ENCODE results near the gene LPP. TPM values are rescaled to one million over a fixed set of nuclear protein-coding genes. Genes with fewer than 3 reads are reported as not detected.
A peak's percentile ranks its signal among the peaks of the same experiment; 100 is the strongest.

LPP gene
- total RNA-seq, 4 donors from 2014 or later, result 56.0 to 65.7 (median 58.1) TPM

GRCh38 chr3:188299708-188300107, 145.8 kb downstream of the LPP start:
- Histone ChIP-seq H3K36me3 (no peaks in the 10 kb centered on the region), H3K4me1 (peaks cover 45 to 54% of the 10 kb centered on the region in 2 donors), H3K27ac (peak overlapping the region in 1 of 4 donors; percentile 7), H3K4me3 (no peak overlapping the region), H3K9me3 (no peaks in the 10 kb centered on the region), H3K27me3 (no peaks in the 10 kb centered on the region)
- no peak for DNase-seq
- TF ChIP-seq CTCF (IDR thresholded peaks at IDR 0.05 in 4 of 5, conservative IDR thresholded peaks at IDR 0.05 in 1 of 5), result no peak
- ATAC-seq, result no peak
- in situ Hi-C loops (cut with MboI; ENCODE audit: low sequenced_read_pairs in 4 of 4) (loop anchor here in 3 of 4 donors (25.0 kb wide), 3 partner anchors 562 to 838 kb away; partner anchors contain the start of gene BCL6 (in 1 of the 3)), intact Hi-C loops (cut with DNase I; ENCODE audit: low total_unique reads) (loop anchor here (5.0 kb wide), 1 partner anchor 253 kb away; no protein-coding TSS in a partner anchor)

- intact Hi-C loops (cut with DNase I; ENCODE audit: low total_unique reads) (no loop called here), in situ Hi-C loops (cut with MboI; ENCODE audit: low sequenced_read_pairs in 4 of 4) (no loop called here)
- H3K9me3 ChIP-seq, result no peaks in the 10 kb centered on the region
- peaks cover 31 to 45% of the 10 kb centered on the region in 2 donors for H3K4me1 ChIP-seq
- ATAC-seq, result no peak
- no peak for DNase-seq
- no peak for TF ChIP-seq CTCF (IDR thresholded peaks at IDR 0.05 in 4 of 5, conservative IDR thresholded peaks at IDR 0.05 in 1 of 5)
- TF ChIP-seq POLR2A (IDR thresholded peaks at IDR 0.05), result no peak
- H3K27me3 ChIP-seq, result no peaks in the 10 kb centered on the region
- H3K4me3 ChIP-seq, result no peak overlapping the region
- H3K27ac ChIP-seq, result no peak overlapping the region
- H3K36me3 ChIP-seq, result no peaks in the 10 kb centered on the region
Observed at GRCh38 chr3:188301147-188301546, 147.2 kb downstream of the LPP start.

DNA sequence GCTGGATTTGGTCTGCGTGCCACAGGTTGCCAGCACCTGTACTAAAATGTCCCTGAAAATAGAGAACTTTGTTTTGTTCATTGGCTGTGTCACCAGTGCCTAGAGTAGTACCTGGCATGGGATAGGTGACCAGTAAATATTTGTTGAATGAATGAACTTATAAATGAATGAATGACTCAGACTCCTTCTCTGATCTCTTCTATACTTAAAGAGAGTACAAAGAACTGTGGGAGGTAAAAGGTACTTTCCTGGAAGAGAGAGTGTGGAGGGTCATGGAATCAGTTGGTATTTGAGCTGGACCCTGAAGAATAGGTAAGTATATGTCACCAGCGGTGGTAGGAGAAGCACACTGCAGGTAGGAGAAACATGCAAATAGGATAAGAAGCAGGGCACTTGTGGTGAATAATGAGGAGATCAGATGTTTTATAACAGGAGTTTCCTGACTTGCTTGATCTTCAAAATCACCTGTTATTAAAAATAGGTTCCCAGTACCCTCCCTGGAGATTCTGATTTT, 149.4 kb downstream of the LPP start:
- ATAC-seq (no peak), DNase-seq (no peak)
- Histone ChIP-seq H3K27ac (no peak overlapping the region), H3K27me3 (no peaks in the 10 kb centered on the region), H3K9me3 (no peaks in the 10 kb centered on the region), H3K4me3 (no peak overlapping the region), H3K36me3 (no peaks in the 10 kb centered on the region), H3K4me1 (peaks cover 13 to 30% of the 10 kb centered on the region in 2 donors)
- in situ Hi-C loops (cut with MboI; ENCODE audit: low sequenced_read_pairs in 4 of 4), result no loop called here
- TF ChIP-seq POLR2A (IDR thresholded peaks at IDR 0.05) (no peak), CTCF (IDR thresholded peaks at IDR 0.05 in 4 of 5, conservative IDR thresholded peaks at IDR 0.05 in 1 of 5) (no peak)
- intact Hi-C loops (cut with DNase I; ENCODE audit: low total_unique reads), result no loop called here

DNA sequence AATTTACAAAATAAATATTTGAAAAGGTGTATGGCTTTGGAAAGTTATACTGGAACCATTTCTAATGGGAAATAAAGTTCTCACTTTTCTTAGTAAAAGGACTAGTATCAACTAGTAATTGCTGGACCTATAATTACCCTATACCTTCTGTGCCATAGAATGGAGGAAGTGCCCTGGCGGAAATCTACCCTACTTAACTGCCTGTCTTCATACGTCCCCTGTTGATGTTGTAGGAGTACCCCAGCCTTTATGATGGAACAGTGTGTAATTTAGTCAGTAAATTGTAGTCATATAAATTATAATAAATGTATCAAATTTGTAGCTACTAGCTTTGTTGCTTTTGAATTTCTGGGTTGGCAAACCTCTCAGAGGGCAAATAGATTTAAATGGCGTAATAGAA, 149.9 kb downstream of the LPP start:
- no peak for DNase-seq
- H3K9me3 ChIP-seq, result no peaks in the 10 kb centered on the region
- TF ChIP-seq CTCF (IDR thresholded peaks at IDR 0.05 in 4 of 5, conservative IDR thresholded peaks at IDR 0.05 in 1 of 5), result no peak
- no peak for TF ChIP-seq POLR2A (IDR thresholded peaks at IDR 0.05)
- H3K27me3 ChIP-seq, result no peaks in the 10 kb centered on the region
- in situ Hi-C loops (cut with MboI; ENCODE audit: low sequenced_read_pairs in 4 of 4), result no loop called here
- intact Hi-C loops (cut with DNase I; ENCODE audit: low total_unique reads), result no loop called here
- ATAC-seq, result no peak
- peaks cover 13 to 25% of the 10 kb centered on the region in 2 donors for H3K4me1 ChIP-seq
- no peaks in the 10 kb centered on the region for H3K36me3 ChIP-seq
- no peak overlapping the region for H3K4me3 ChIP-seq
- no peak overlapping the region for H3K27ac ChIP-seq

DNA sequence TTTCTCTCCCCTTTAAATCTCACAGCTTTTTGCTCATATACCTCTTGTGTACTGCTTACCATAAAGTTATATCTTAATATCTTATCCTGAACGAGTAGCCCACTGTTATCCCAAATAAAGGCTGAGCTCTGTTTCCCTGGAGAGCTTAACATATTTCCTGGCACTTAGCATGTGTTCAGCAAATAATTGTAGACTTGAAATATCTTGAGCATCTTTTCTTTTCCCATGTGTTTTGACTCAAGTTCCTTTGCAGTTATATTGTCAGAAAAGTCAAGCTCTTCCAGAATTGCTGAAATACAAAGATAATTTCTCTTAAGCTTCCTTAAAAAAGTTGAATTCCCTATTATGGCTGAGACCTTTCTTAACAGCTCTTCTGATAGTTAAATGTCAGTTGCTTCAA, 150.5 kb downstream of the LPP start:
- in situ Hi-C loops (cut with MboI; ENCODE audit: low sequenced_read_pairs in 4 of 4) (no loop called here), intact Hi-C loops (cut with DNase I; ENCODE audit: low total_unique reads) (no loop called here)
- Histone ChIP-seq H3K4me1 (peaks cover 13 to 24% of the 10 kb centered on the region in 2 donors), H3K4me3 (no peak overlapping the region), H3K27ac (no peak overlapping the region), H3K27me3 (no peaks in the 10 kb centered on the region), H3K9me3 (no peaks in the 10 kb centered on the region), H3K36me3 (no peaks in the 10 kb centered on the region)
- DNase-seq (no peak), ATAC-seq (no peak)
- TF ChIP-seq POLR2A (IDR thresholded peaks at IDR 0.05), result no peak
- no peak for TF ChIP-seq CTCF (IDR thresholded peaks at IDR 0.05 in 4 of 5, conservative IDR thresholded peaks at IDR 0.05 in 1 of 5)

All from gastrocnemius medialis (tissue), 4 donors.